HuH-7.5 (cell line): ENCODE data around the gene LSMEM2.
A peak's percentile ranks its signal among the peaks of the same experiment; 100 is the strongest.
"Not testable (repeated sequence)": the region's sequence is repeated elsewhere in the genome, so short reads cannot be mapped to it uniquely, and the experiment has no call there.

ENCODE experiments used
- DNase-seq: peaks from one replicate; pipeline ENCODE4 v3.0.0; 2011; ENCODE audit warnings: low spot score

Gene LSMEM2

GRCh38 chr3:50278880-50279224, at the start of gene LSMEM2:
LSMEM2 (plus strand) TSS chr3:50279087; CDS start chr3:50279114, 27 bp downstream.
- no peak for DNase-seq

DNA sequence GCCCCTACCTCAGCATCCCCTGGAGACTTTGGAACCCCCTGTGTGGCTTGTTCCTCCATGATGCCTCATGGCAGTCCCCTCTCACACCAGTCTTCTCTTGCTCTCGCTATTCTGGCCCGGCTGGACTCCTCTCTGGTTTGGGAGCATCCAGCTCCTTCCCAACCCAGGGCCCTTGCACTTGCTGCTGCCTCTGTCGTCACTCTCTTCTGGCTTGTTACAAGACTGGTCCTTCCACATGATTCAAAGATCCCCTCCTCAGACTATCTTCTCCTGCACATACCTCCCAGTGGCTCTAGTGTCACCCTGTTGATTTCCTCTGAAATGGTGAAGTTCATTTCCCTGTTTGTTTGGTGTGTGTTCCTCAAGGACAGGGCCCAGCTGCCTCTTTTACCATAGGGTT, 49.4 kb upstream of the LSMEM2 start:
- no peak for DNase-seq

GRCh38 chr3:50230104-50230793, 48.6 kb upstream of the LSMEM2 start:
- no peak for DNase-seq

- DNase-seq, result no peak
Measured at GRCh38 chr3:50230794-50231125, 48.1 kb upstream of the LSMEM2 start.

DNA sequence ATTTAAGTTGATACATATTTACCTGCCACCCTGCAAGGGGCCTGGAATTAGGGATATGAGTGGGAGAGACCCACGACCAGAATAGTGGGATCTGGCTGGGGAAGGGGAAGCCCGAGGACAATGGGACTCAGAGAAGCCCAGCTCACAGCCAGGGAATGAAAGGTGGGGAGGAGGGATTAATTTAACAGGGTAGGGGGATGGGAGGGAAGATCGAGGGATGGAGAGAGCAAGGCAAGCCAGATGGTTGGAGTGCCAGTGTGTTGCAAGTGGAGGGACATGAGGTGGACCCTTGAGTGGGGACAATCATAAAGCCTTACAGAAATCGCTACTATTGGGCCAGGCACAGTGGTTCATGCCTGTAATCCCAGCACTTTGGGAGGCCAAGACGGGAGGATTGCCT, 47.3 kb upstream of the LSMEM2 start:
- DNase-seq, result no peak

DNA sequence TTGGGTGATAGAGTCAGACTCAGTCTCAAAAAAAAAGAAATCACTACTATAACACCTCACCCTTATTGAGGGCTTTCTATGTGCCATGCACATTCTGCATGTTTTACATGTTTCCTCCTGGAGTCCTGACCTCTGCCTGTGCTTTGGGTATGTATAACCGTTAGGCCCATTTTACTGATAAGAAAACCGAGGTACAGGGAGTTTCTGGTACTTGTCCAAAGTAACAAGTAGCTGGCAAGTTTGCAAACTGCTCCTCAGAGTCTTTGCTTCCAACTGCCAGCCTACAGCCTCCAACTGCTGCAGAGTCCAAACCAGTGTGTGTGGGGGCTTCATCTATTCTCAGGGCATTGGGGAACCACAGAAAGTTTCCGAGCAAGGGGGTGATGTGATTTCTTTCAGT, 46.6 kb upstream of the LSMEM2 start:
- DNase-seq, result no peak

DNA sequence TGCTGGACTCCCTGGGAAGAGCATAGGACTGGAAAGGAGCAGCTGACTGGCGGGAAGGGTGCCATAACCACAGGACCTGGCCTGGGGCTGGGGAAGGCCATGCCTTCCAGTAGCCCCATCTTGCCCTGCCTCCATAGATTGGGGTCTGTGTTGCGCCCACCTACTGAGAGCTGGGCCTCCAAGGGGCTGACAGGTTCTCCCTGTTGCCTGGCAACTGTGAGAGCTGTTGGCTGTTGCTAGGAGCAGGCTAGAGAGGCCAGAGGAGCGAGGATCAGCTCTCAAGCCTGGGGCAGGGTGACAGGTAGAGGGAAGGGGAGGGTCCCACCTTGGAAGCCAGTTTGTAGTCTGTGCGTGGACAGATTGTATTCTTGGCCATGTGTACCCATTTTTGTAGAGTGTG, 45.7 kb upstream of the LSMEM2 start:
- DNase-seq, result no peak

DNA sequence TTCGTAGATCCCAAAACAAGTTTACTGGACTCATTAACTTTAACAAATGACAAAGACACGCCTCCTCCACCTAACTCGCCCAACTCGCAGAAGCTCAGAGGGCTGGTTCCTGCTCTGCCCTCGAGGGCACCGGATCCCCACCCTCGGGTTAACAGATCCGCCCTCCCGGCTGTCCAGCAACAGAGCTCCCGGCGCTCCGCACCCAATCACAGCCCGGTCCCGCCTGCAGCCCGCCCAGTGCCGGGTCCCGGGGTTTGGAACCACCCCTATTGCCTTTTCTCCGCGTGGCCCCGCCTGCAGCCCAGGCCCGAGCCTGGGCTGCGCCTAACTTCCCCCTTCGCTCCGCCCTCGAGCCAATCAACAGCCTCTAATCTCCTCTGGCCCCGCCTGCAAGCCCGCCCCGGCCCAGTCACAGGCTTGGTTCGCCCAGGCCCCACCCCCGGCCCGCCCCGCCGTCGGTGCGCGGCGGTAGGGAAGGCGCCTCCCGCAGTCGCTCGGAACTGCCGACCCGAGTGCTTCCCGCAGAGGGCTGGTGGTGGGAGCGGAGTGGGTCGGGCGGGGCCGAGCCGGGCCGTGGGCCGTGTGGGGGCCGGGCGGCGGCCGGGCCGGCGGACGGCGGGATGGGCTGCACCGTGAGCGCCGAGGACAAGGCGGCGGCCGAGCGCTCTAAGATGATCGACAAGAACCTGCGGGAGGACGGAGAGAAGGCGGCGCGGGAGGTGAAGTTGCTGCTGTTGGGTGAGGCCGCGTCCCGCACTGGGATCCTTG, 43.0 kb upstream of the LSMEM2 start, which contains the start of gene GNAI2:
Gene GNAI2, plus strand, starts transcription at position 489 of the 768 bp plus-strand sequence. Its CDS starts 132 bp downstream, at position 621.
- DNase-seq, result peak; percentile 99

GRCh38 chr3:50236484-50237132, 42.3 kb upstream of the LSMEM2 start:
- no peak for DNase-seq

- DNase-seq, result no peak
Measured at GRCh38 chr3:50237133-50237651, 41.7 kb upstream of the LSMEM2 start.

GRCh38 chr3:50237754-50238548, 40.9 kb upstream of the LSMEM2 start:
- no peak for DNase-seq

GRCh38 chr3:50238549-50239026, 40.3 kb upstream of the LSMEM2 start:
- DNase-seq, result peak; percentile 38

GRCh38 chr3:50239649-50240048, 39.2 kb upstream of the LSMEM2 start:
- no peak for DNase-seq

- DNase-seq, result no peak
Measured at GRCh38 chr3:50241163-50241562, 37.7 kb upstream of the LSMEM2 start.

GRCh38 chr3:50241713-50242380, 37.0 kb upstream of the LSMEM2 start:
- DNase-seq, result no peak

DNA sequence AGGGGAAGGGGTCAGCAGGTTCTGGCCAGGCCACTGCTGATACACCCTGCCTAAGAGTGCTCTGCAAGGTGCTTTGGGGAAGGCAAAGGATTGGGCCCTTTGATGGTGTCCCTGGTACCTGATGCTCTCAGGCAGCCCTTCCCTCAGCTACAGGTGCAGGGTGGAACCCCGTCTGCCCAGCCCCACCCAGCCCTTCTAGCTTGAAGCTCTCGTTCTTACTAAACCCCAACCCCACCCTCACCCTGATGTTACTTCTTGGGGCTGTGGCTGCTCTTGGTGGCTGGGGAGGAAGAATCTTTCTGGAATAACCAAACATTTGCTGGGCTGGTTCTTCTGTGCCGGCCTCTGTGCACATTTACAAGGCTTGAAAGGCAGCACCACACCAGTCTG, 36.5 kb upstream of the LSMEM2 start:
- no peak for DNase-seq

DNA sequence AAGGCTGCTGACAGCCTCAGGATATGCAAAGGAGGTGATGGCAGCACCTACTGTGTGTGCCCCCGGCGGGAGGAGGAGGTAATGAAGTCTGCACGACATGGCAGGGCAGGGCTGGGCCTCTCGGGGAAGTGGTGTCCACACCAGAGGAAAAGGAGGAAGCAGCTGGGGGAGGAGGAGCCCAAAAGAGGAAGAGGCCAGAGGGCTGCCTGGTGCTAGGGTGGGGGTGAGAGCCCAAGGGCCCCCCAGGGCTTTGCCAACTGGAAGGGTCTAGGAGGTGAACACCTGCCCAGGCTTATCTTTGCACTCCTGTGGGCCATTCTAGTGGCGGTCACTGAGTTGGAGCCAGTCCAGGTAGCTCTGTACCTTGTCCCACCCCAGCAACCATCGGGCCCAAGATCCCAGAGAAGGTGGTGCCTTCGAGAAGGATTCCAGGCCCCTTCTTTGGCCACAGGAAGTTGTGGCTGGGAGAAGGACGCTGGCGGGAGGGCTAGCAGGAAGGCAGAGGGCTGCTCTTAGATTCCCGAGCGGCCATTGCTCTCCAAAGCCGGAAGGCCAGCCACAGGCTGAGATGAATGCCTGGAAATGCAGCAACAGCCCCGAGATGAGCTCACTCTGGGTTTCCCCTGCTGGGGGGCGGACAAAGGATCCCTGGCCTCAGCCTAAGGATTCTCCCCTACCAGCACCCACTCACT, 35.9 kb upstream of the LSMEM2 start:
- no peak for DNase-seq

GRCh38 chr3:50243543-50243895, 35.4 kb upstream of the LSMEM2 start:
- DNase-seq, result no peak

DNA sequence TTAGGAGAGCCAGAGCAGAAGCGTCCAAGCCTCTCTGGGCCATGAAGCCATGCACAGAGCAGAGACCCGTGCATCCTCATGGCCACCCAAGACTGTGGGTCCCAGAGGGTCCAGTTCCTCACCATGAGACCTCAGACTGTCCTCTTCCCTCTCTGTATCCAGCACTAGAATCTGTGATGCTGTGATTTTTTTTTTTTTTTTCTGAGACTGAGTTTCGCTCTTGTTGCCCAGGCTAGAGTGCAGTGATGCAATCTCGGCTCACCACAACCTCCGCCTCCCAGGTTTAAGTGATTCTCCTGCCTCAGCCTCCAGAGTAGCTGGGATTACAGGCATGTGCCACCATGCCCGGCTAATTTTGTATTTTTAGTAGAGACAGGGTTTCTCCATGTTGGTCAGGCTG, 34.1 kb upstream of the LSMEM2 start:
- not testable (repeated sequence) for DNase-seq

GRCh38 chr3:50245251-50245745, 33.6 kb upstream of the LSMEM2 start:
- no peak for DNase-seq
